NB4 (cell line): Measurements from ENCODE around the gene TACSTD2.

Source experiments
- DNase-seq: peaks from one replicate; pipeline ENCODE4 v3.0.0; 2010; ENCODE audit warnings: low read depth
- H3K4me3 ChIP-seq: one replicate; pipeline ENCODE4 v1.5.1; 2011; ENCODE audit warnings: mild to moderate bottlenecking, low read depth, low read length, moderate library complexity
- MYC ChIP-seq: IDR thresholded peaks from 2 replicates; pipeline ENCODE4 v1.6.1; 2011; ENCODE audit warnings: low read depth, low read length
- POLR2A ChIP-seq: IDR thresholded peaks from 2 replicates; pipeline ENCODE4 v1.6.1; 2011; ENCODE audit warnings: mild to moderate bottlenecking; ENCODE audit not compliant: insufficient read length; ENCODE audit errors: extremely low read depth
- TF ChIP-seq, protein P1 (sequence below): IDR thresholded peaks from 2 replicates; pipeline ENCODE4 v1.6.1; 2011; ENCODE audit warnings: low read depth, low read length
- TF ChIP-seq, protein P2 (sequence below): IDR thresholded peaks from one replicate; pipeline ENCODE4 v1.5.1; 2012; ENCODE audit warnings: low read depth, low read length

TACSTD2 gene

DNA sequence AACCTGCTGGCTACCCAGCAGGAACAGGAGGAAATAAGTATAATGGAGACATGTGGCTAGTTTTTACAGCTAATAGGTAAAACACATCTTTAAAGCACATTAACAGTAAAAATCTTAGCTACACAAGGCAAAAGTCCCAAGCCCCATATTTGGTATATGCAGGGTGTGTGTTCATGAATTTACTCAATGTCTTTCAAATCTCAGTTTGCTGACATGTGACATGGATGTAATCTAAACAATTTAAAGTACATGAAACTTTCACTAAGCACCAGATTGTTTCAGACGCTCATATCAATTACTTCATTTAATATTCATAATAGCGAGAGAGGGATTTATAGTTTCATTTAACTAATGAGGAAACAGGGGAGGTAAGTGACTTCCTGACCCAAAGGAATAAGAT, 3.9 kb downstream of the TACSTD2 start:
- TF ChIP-seq, protein P1, sequence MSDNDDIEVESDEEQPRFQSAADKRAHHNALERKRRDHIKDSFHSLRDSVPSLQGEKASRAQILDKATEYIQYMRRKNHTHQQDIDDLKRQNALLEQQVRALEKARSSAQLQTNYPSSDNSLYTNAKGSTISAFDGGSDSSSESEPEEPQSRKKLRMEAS, result no peak
- TF ChIP-seq MYC, result no peak
- TF ChIP-seq POLR2A, result no peak
- TF ChIP-seq, protein P2, sequence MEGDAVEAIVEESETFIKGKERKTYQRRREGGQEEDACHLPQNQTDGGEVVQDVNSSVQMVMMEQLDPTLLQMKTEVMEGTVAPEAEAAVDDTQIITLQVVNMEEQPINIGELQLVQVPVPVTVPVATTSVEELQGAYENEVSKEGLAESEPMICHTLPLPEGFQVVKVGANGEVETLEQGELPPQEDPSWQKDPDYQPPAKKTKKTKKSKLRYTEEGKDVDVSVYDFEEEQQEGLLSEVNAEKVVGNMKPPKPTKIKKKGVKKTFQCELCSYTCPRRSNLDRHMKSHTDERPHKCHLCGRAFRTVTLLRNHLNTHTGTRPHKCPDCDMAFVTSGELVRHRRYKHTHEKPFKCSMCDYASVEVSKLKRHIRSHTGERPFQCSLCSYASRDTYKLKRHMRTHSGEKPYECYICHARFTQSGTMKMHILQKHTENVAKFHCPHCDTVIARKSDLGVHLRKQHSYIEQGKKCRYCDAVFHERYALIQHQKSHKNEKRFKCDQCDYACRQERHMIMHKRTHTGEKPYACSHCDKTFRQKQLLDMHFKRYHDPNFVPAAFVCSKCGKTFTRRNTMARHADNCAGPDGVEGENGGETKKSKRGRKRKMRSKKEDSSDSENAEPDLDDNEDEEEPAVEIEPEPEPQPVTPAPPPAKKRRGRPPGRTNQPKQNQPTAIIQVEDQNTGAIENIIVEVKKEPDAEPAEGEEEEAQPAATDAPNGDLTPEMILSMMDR, result no peak
- H3K4me3 ChIP-seq, result no peak overlapping the region
- DNase-seq, result no peak

DNA sequence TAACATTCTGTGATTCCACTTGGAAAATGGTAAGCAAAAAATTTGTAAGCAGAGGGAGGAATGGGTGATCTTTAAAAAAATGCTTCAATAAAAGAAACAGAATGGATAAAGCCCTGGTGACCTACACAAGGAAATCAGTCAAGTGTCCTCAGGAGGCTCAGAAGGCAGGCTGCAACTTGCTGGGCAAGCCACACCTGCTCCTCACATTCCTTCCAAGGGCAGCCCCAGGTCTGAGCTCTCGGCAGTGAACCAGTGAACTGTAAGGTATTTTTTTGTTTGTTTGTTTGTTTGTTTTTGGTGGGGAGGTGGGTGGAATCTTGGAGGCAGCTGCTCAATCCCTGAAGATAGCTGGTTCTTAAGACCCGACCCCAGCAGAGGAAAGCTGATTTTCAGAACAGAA, 4.4 kb downstream of the TACSTD2 start:
- TF ChIP-seq, protein P2, result no peak
- no peak overlapping the region for H3K4me3 ChIP-seq
- DNase-seq, result no peak

DNA sequence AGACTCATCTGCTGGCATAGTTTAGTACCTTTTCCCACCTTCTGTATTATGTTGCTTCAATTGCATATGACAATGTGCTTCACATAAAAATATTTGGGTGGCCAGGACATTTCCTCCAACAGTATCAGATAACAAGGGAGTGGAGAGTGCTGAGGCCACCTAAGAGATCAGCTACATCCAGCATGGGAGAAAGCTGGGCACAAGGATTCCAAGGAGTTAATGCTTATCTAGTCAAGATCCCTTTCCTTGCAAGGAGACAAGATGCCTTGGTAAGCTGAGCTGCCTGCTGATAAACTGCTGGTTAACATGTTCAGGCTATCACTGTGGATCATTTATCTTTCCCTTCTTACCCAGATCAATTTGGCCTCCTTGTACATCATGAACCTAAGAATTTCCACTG, 5.4 kb downstream of the TACSTD2 start:
- TF ChIP-seq, protein P2, result no peak
- TF ChIP-seq POLR2A (no peak), MYC (no peak)
- TF ChIP-seq, protein P1, result no peak
- DNase-seq, result no peak
- H3K4me3 ChIP-seq, result no peak overlapping the region

DNA sequence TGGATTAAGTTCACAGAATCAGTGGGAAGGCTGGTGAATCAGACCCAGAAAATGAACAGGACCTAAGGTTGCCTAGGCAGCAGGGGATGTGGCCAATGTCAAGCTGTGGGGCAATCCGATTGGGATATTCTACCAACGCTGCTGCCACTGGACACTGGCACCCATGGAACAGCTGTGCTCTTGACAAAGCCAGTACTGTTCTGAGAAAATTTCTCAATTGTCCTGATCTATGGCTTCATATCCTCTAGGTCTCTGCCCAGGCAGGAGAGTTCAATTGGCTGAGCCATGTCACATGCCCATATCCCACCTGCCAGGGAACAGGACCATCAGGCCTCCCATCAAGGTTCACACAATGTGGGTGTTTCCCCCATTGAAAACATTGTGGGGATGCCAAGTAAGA, 6.2 kb downstream of the TACSTD2 start:
- DNase-seq, result no peak
- H3K4me3 ChIP-seq, result no peak overlapping the region
- TF ChIP-seq POLR2A, result no peak
- TF ChIP-seq MYC, result no peak
- TF ChIP-seq, protein P2, result no peak

DNA sequence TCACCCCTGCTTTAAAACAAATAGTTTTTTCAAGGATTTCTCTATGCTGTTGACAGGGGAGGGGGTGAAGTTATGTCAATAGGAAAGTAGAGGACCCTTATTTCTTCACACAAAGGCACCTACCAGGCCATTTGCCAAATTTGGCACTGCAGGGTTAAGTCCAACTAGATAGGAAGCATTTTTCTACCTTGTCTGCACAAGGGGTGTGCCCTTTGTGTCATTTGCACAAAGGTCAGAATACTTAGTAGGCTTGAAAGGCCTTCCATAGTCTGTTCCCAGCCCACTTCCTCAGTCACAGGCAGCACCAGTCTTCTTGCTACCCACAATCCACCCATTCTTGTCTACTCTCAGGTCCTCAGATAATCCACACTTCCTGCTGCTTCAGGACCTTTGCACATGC, 7.0 kb downstream of the TACSTD2 start:
- TF ChIP-seq, protein P1, result no peak
- no peak for TF ChIP-seq MYC
- no peak for TF ChIP-seq POLR2A
- TF ChIP-seq, protein P2, result no peak
- DNase-seq, result no peak
- no peak overlapping the region for H3K4me3 ChIP-seq

DNA sequence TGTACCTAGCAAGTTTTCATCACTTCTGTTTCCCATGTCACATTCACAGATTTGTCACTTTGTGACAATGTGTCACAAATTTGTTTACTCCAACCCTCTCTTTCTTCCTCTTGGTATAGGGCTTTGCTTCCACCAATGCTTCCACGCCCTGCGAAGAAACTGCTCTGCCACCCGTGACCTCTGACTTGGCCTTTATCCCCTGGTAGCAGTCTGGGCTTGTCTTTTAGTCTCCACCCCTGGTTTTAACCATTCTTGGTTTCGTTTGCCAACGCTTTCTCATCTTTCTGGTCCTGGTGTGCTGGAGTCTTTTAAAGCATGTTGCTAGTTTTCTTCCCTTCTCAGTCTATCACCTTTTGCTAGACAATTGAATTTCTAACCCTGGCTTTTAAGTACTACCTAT, 8.1 kb downstream of the TACSTD2 start:
- TF ChIP-seq POLR2A (no peak), MYC (no peak)
- TF ChIP-seq, protein P1, result no peak
- TF ChIP-seq, protein P2, result no peak
- H3K4me3 ChIP-seq, result no peak overlapping the region
- DNase-seq, result no peak
